ENCODE results near the gene CFAP45. TPM values are rescaled to one million over a fixed set of nuclear protein-coding genes. Genes with fewer than 3 reads are reported as not detected.

Gene CFAP45
- total RNA-seq, 4 donors from 2014 or later: 0.48 to 0.95 TPM; not detected in 2

- DNase-seq: no peak
- Histone ChIP-seq H3K36me3 (no peaks in the 10 kb centered on the region), H3K27ac (peak overlapping the region in 2 of 4 donors; percentile 84 to 90), H3K4me1 (peaks cover 21 to 98% (median 42%) of the 10 kb centered on the region in 3 donors), H3K9me3 (no peaks in the 10 kb centered on the region), H3K27me3 (peaks cover 0 to 46% (median 0%) of the 10 kb centered on the region in 4 donors), H3K4me3 (no peak overlapping the region)
- intact Hi-C loops (cut with DNase I): no loop called here
- no peak for TF ChIP-seq CTCF (IDR thresholded peaks at IDR 0.05)
- no peak for TF ChIP-seq POLR2A (IDR thresholded peaks at IDR 0.05)
- 65 to 74% methylated on average over 4 to 13 of the region's 15 CpGs for WGBS, 2 donors
Observed at GRCh38 chr1:159942632-159943277, 42.8 kb upstream of the CFAP45 start.

GRCh38 chr1:159941591-159942560 lies 41.9 kb upstream of the CFAP45 start:
- no peak overlapping the region for H3K4me3 ChIP-seq
- TF ChIP-seq CTCF (IDR thresholded peaks at IDR 0.05): no peak
- TF ChIP-seq POLR2A (IDR thresholded peaks at IDR 0.05): no peak
- H3K36me3 ChIP-seq: no peaks in the 10 kb centered on the region
- H3K27me3 ChIP-seq: peaks cover 0 to 52% (median 0%) of the 10 kb centered on the region in 4 donors
- H3K27ac ChIP-seq: peak overlapping the region in 1 of 4 donors; percentile 19
- intact Hi-C loops (cut with DNase I): no loop called here
- peaks cover 26 to 100% (median 48%) of the 10 kb centered on the region in 3 donors for H3K4me1 ChIP-seq
- no peak for DNase-seq
- H3K9me3 ChIP-seq: no peaks in the 10 kb centered on the region
- 51 to 73% methylated on average over 2 to 6 of the region's 15 CpGs for WGBS, 2 donors

- Histone ChIP-seq H3K27me3 (peaks cover 0 to 54% (median 0%) of the 10 kb centered on the region in 4 donors), H3K4me3 (no peak overlapping the region), H3K9me3 (no peaks in the 10 kb centered on the region), H3K36me3 (no peaks in the 10 kb centered on the region), H3K27ac (peak overlapping the region in 1 of 4 donors; percentile 19), H3K4me1 (peaks cover 34 to 100% (median 51%) of the 10 kb centered on the region in 3 donors)
- intact Hi-C loops (cut with DNase I): no loop called here
- no peak for TF ChIP-seq POLR2A (IDR thresholded peaks at IDR 0.05)
- TF ChIP-seq CTCF (IDR thresholded peaks at IDR 0.05): no peak
- 100% methylated on average over 1 of the region's 5 CpGs; no CpG with 5 or more reads in 1 of the 2 donors for WGBS, 2 donors
- DNase-seq: no peak
Observed at GRCh38 chr1:159941141-159941540, 41.2 kb upstream of the CFAP45 start.

- H3K9me3 ChIP-seq: no peaks in the 10 kb centered on the region
- 53 to 61% methylated on average over 8 to 9 of the region's 11 CpGs for WGBS, 2 donors
- TF ChIP-seq CTCF (IDR thresholded peaks at IDR 0.05) (no peak), POLR2A (IDR thresholded peaks at IDR 0.05) (no peak)
- DNase-seq: no peak
- peaks cover 0 to 49% (median 0%) of the 10 kb centered on the region in 4 donors for H3K27me3 ChIP-seq
- peak overlapping the region; percentile 25 to 68 (median 54) for H3K27ac ChIP-seq
- peaks cover 0 to 4% (median 0%) of the 10 kb centered on the region in 3 donors for H3K36me3 ChIP-seq
- intact Hi-C loops (cut with DNase I): no loop called here
- H3K4me3 ChIP-seq: no peak overlapping the region
- H3K4me1 ChIP-seq: peaks cover 29 to 94% (median 48%) of the 10 kb centered on the region in 3 donors
Observed at GRCh38 chr1:159940006-159940620, 40.1 kb upstream of the CFAP45 start.
